Measurements from ENCODE around the gene SIGLEC1. TPM values are rescaled to one million over a fixed set of nuclear protein-coding genes. Genes with fewer than 3 reads are reported as not detected.
A peak's percentile ranks its signal among the peaks of the same experiment; 100 is the strongest.

Gene SIGLEC1
- total RNA-seq, 1 donor = under 0.01 TPM

DNA sequence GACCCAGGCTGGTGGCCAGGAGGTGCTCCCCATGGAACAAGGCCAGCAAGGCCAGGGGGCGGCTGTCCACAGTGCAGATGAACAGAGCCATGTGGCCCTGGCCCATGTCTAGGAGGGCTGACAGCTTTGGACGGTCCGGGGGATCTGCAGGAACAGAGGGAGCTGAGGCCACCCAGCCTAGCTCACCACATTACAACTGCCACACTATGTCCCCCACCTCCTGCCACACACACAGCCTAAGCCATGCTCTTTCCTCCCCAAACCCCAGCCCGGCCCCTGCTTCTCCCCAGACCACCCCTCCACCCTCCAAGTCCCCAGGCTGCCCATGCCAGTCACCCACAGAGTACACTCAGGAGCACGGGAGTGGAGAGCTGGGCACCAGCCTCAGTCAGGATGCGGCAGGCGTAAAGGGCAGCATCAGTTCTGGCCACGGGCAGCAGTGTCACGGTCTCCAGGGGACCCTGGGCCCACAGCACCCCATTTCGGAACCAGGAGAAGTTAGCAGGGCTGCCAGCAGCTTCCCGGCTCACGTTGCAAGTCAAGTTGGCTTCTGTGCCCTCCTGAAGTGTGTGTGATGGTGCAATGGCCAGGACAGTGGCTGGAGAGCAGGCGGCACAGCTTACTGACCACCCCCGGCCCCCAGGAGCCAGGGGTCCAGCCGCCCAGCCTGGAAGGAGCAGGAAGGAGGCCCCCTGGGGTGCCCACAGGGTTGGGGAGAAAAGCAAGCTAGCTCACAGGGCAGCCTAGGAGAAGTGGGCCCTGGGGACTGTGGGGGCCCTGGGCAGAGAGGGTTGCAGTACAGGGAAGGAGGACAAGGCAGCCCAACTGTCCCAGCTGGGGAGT is 15.4 kb downstream of the SIGLEC1 start:
- H3K4me2 ChIP-seq (ENCODE audit: insufficient read depth, low read length) = no peak overlapping the region
- TF ChIP-seq, protein P1, sequence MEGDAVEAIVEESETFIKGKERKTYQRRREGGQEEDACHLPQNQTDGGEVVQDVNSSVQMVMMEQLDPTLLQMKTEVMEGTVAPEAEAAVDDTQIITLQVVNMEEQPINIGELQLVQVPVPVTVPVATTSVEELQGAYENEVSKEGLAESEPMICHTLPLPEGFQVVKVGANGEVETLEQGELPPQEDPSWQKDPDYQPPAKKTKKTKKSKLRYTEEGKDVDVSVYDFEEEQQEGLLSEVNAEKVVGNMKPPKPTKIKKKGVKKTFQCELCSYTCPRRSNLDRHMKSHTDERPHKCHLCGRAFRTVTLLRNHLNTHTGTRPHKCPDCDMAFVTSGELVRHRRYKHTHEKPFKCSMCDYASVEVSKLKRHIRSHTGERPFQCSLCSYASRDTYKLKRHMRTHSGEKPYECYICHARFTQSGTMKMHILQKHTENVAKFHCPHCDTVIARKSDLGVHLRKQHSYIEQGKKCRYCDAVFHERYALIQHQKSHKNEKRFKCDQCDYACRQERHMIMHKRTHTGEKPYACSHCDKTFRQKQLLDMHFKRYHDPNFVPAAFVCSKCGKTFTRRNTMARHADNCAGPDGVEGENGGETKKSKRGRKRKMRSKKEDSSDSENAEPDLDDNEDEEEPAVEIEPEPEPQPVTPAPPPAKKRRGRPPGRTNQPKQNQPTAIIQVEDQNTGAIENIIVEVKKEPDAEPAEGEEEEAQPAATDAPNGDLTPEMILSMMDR (IDR thresholded peaks at IDR 0.05; ENCODE audit: extremely low read depth, low read depth, low read length) = no peak
- no peak overlapping the region for H3K27ac ChIP-seq (ENCODE audit: low read depth, low read length)
- no peaks in the 10 kb centered on the region for H3K36me3 ChIP-seq (ENCODE audit: insufficient read depth, low read length)
- peak; percentile 69 for DNase-seq (ENCODE audit: insufficient read length, low spot score, missing footprints)
- H3K79me2 ChIP-seq (ENCODE audit: insufficient read depth, low read length) = no peaks in the 10 kb centered on the region
- H4K20me1 ChIP-seq (ENCODE audit: insufficient read depth, low read length) = no peaks in the 10 kb centered on the region
- no peaks in the 10 kb centered on the region for H3K9me3 ChIP-seq (ENCODE audit: low read depth, low read length)
- H3K27me3 ChIP-seq (ENCODE audit: insufficient read depth, low read length) = no peaks in the 10 kb centered on the region
- H2AFZ ChIP-seq (ENCODE audit: low read length) = no peak overlapping the region
- H3K4me3 ChIP-seq (ENCODE audit: insufficient read depth, low read length) = no peak overlapping the region
- H3K4me1 ChIP-seq (ENCODE audit: insufficient read depth, low read length) = no peaks in the 10 kb centered on the region

DNA sequence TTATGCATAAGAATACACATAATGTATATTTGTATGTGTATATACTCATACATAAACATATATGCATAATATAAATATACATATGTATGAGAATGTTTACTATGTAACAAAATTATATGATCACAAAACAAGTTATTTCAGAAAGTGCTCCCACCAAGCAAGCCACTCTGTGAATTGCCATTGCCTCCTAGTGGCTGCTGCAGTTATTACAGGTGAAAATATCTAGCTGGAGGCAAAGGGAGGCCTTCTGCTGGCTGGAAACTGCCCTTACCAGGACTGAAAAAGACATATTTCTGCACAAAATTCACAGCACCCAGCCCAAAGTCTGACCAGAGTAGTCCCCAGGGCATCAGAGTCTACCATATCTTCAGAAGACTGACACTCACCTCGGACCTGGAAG is 16.2 kb downstream of the SIGLEC1 start:
- H3K79me2 ChIP-seq (ENCODE audit: insufficient read depth, low read length) = no peaks in the 10 kb centered on the region
- H4K20me1 ChIP-seq (ENCODE audit: insufficient read depth, low read length) = no peaks in the 10 kb centered on the region
- peak; percentile 14 for DNase-seq (ENCODE audit: insufficient read length, low spot score, missing footprints)
- no peak overlapping the region for H3K27ac ChIP-seq (ENCODE audit: low read depth, low read length)
- no peak overlapping the region for H2AFZ ChIP-seq (ENCODE audit: low read length)
- H3K27me3 ChIP-seq (ENCODE audit: insufficient read depth, low read length) = no peaks in the 10 kb centered on the region
- TF ChIP-seq, protein P1 (IDR thresholded peaks at IDR 0.05; ENCODE audit: extremely low read depth, low read depth, low read length) = peak; percentile 43
- no peaks in the 10 kb centered on the region for H3K9me3 ChIP-seq (ENCODE audit: low read depth, low read length)
- no peak overlapping the region for H3K4me2 ChIP-seq (ENCODE audit: insufficient read depth, low read length)
- no peaks in the 10 kb centered on the region for H3K36me3 ChIP-seq (ENCODE audit: insufficient read depth, low read length)
- no peak overlapping the region for H3K4me3 ChIP-seq (ENCODE audit: insufficient read depth, low read length)
- H3K4me1 ChIP-seq (ENCODE audit: insufficient read depth, low read length) = no peaks in the 10 kb centered on the region

DNA sequence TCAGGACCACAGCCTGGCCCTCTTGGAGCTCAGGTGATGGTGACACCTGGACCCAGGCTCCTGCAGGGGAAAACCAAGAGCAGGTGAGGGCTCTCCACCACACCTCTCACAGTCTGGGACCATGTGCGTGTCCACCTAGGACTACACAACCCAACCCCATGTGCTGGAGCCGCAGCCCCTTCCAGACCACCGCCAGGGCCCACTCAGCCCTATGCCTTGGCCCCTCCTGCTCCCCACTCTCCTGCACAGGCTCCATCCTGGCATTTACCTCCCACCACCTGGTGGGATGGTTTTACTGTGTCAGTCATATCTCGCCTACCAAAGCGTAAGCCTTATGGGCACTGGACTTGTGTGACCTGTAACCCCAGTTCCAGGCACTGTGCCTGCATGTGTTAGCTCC is 17.5 kb downstream of the SIGLEC1 start:
- Histone ChIP-seq H4K20me1 (ENCODE audit: insufficient read depth, low read length) (no peaks in the 10 kb centered on the region), H2AFZ (ENCODE audit: low read length) (no peak overlapping the region), H3K9me3 (ENCODE audit: low read depth, low read length) (no peaks in the 10 kb centered on the region), H3K36me3 (ENCODE audit: insufficient read depth, low read length) (no peaks in the 10 kb centered on the region), H3K27me3 (ENCODE audit: insufficient read depth, low read length) (no peaks in the 10 kb centered on the region), H3K4me1 (ENCODE audit: insufficient read depth, low read length) (no peaks in the 10 kb centered on the region), H3K4me3 (ENCODE audit: insufficient read depth, low read length) (no peak overlapping the region), H3K79me2 (ENCODE audit: insufficient read depth, low read length) (no peaks in the 10 kb centered on the region), H3K27ac (ENCODE audit: low read depth, low read length) (no peak overlapping the region), H3K4me2 (ENCODE audit: insufficient read depth, low read length) (no peak overlapping the region)
- peak; percentile 47 for DNase-seq (ENCODE audit: insufficient read length, low spot score, missing footprints)
- TF ChIP-seq, protein P1 (IDR thresholded peaks at IDR 0.05; ENCODE audit: extremely low read depth, low read depth, low read length) = no peak

DNA sequence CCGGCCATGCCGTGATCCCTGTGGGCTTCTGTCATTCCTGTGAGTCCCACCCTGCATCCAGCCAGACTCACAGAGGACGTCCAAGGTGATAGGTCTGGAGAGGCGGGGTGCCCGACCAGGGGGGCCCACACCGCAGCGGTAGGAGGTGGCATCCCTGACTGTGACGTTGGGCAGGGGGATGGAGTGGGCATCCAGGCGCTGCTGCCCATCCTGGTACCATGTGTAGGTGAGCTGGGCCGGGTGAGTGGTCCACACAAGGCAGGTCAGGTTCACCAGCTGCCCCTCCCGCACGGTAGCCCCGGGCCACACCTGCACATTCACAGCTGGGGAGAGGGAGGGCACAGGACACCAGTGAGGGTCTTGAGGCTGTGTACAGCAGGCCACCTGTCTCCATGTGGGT is 19.0 kb downstream of the SIGLEC1 start:
- TF ChIP-seq, protein P1 (IDR thresholded peaks at IDR 0.05; ENCODE audit: extremely low read depth, low read depth, low read length) = no peak
- no peak overlapping the region for H2AFZ ChIP-seq (ENCODE audit: low read length)

More for the DNA sequence above, 19.0 kb downstream of the SIGLEC1 start:
- no peak overlapping the region for H3K4me3 ChIP-seq (ENCODE audit: insufficient read depth, low read length)
- H3K79me2 ChIP-seq (ENCODE audit: insufficient read depth, low read length) = no peaks in the 10 kb centered on the region
- no peak overlapping the region for H3K4me2 ChIP-seq (ENCODE audit: insufficient read depth, low read length)
- no peak overlapping the region for H3K27ac ChIP-seq (ENCODE audit: low read depth, low read length)
- peak; percentile 52 for DNase-seq (ENCODE audit: insufficient read length, low spot score, missing footprints)
- H3K27me3 ChIP-seq (ENCODE audit: insufficient read depth, low read length) = no peaks in the 10 kb centered on the region
- no peaks in the 10 kb centered on the region for H3K9me3 ChIP-seq (ENCODE audit: low read depth, low read length)
- H3K4me1 ChIP-seq (ENCODE audit: insufficient read depth, low read length) = no peaks in the 10 kb centered on the region
- no peaks in the 10 kb centered on the region for H3K36me3 ChIP-seq (ENCODE audit: insufficient read depth, low read length)
- no peaks in the 10 kb centered on the region for H4K20me1 ChIP-seq (ENCODE audit: insufficient read depth, low read length)

Measured in osteoblast (primary cell).